NCI-H187 (cell line): ENCODE measurements around the gene UPK3A.

Experiments used
- DNase-seq, 2 experiments: peaks; one replicate each; lab custom pipeline; 2025; lab: John Stamatoyannopoulos, UW

The UPK3A gene

GRCh38 chr22:45329530-45329936, 44.8 kb downstream of the UPK3A start:
- DNase-seq = no peak

- no peak for DNase-seq
These were observed 45.8 kb downstream of the UPK3A start for GRCh38 chr22:45330548-45330947.

- no peak for DNase-seq
These were observed 46.7 kb downstream of the UPK3A start for GRCh38 chr22:45331486-45331885.

GRCh38 chr22:45332001-45332400, 47.3 kb downstream of the UPK3A start:
- no peak for DNase-seq

GRCh38 chr22:45334068-45334467, 49.3 kb downstream of the UPK3A start:
- no peak for DNase-seq

GRCh38 chr22:45334528-45334927, 49.8 kb downstream of the UPK3A start:
- DNase-seq = no peak

- DNase-seq = no peak
These were observed 50.5 kb downstream of the UPK3A start for GRCh38 chr22:45335021-45335818.

- DNase-seq = no peak
These were observed 51.2 kb downstream of the UPK3A start for GRCh38 chr22:45335854-45336522.

- DNase-seq = no peak
These were observed 52.3 kb downstream of the UPK3A start for GRCh38 chr22:45336971-45337431.

GRCh38 chr22:45337536-45337935, 52.8 kb downstream of the UPK3A start:
- DNase-seq = no peak

- DNase-seq = no peak
These were observed 54.0 kb downstream of the UPK3A start for GRCh38 chr22:45338795-45339194.

GRCh38 chr22:45340323-45340722, 55.6 kb downstream of the UPK3A start:
- no peak for DNase-seq

GRCh38 chr22:45341498-45341897, 56.7 kb downstream of the UPK3A start:
- no peak for DNase-seq

- no peak for DNase-seq
These were observed 58.4 kb downstream of the UPK3A start for GRCh38 chr22:45343143-45343542.

GRCh38 chr22:45344334-45344733, 59.6 kb downstream of the UPK3A start:
- DNase-seq = no peak
